Osteocyte (in vitro differentiated cells): ENCODE results near the gene MAS1. TPM values are rescaled to one million over a fixed set of nuclear protein-coding genes. Genes with fewer than 3 reads are reported as not detected.

Experiments used
- DNase-seq: peaks from one replicate; pipeline ENCODE4 v3.0.0; 2021; ENCODE audit warnings: mixed read lengths; ENCODE audit not compliant: unreplicated experiment; ENCODE audit errors: extremely low spot score
- H3K27ac Mint-ChIP-seq: one replicate; pipeline ENCODE4 v1.8.0; 2021; ENCODE audit warnings: mild to moderate bottlenecking, mixed read lengths; ENCODE audit not compliant: unreplicated experiment
- H3K27me3 Mint-ChIP-seq: one replicate; pipeline ENCODE4 v1.8.0; 2021; ENCODE audit warnings: mixed read lengths; ENCODE audit not compliant: unreplicated experiment
- H3K36me3 Mint-ChIP-seq: one replicate; pipeline ENCODE4 v1.8.0; 2021; ENCODE audit warnings: mixed read lengths; ENCODE audit not compliant: unreplicated experiment
- H3K4me1 Mint-ChIP-seq: one replicate; pipeline ENCODE4 v1.8.0; 2021; ENCODE audit warnings: mixed read lengths; ENCODE audit not compliant: unreplicated experiment
- H3K4me3 Mint-ChIP-seq: one replicate; pipeline ENCODE4 v1.8.0; 2021; ENCODE audit warnings: mild to moderate bottlenecking, moderate library complexity, mixed read lengths; ENCODE audit not compliant: unreplicated experiment
- H3K9me3 Mint-ChIP-seq: one replicate; pipeline ENCODE4 v1.8.0; 2021; ENCODE audit warnings: mixed read lengths; ENCODE audit not compliant: unreplicated experiment
- CTCF ChIP-seq: fragments of 200-600 bp; sonication (generic); IDR thresholded peaks from 2 replicates; pipeline ENCODE4 v1.5.0; 2021; ENCODE audit warnings: antibody characterized with exemption, mild to moderate bottlenecking, moderate library complexity
- total RNA-seq: library from RNA; stranded (reverse); gene quantifications from 2 replicates; pipeline ENCODE4 v1.2.1, GENCODE V29; 2021

MAS1 gene
- total RNA-seq, 1 donor from 2014 or later = not detected

GRCh38 chr6:159887761-159888160 is 3.0 kb upstream of the MAS1 start:
- DNase-seq = no peak
- Mint-ChIP-seq H3K27me3 (peaks cover 42% of the 10 kb centered on the region), H3K4me3 (no peak overlapping the region), H3K4me1 (no peaks in the 10 kb centered on the region), H3K36me3 (no peaks in the 10 kb centered on the region), H3K27ac (no peak overlapping the region), H3K9me3 (no peaks in the 10 kb centered on the region)
- no peak for TF ChIP-seq CTCF

DNA sequence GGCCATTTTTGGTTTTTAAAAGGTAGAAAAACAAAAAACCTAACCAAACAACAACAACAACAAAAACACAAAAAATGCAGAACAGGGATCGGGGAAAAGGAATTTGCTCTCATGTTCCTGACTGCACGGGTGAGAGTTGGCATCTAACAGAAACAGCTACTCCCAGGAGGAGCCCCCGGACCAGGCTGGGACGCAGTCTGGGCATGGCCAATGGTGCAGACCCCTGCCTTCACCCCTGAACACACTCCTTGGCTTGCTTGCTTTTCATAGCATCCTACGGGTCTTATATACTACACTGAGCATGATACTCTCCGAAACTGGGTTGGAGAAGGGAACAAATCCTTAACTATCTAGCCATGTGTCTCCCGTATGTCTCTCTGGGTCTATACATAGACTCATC is 587 bp upstream of the MAS1 start:
- no peaks in the 10 kb centered on the region for H3K4me1 Mint-ChIP-seq
- H3K4me3 Mint-ChIP-seq = no peak overlapping the region
- H3K27me3 Mint-ChIP-seq = peaks cover 40% of the 10 kb centered on the region
- DNase-seq = no peak
- no peaks in the 10 kb centered on the region for H3K9me3 Mint-ChIP-seq
- no peak for TF ChIP-seq CTCF
- no peaks in the 10 kb centered on the region for H3K36me3 Mint-ChIP-seq
- H3K27ac Mint-ChIP-seq = no peak overlapping the region

DNA sequence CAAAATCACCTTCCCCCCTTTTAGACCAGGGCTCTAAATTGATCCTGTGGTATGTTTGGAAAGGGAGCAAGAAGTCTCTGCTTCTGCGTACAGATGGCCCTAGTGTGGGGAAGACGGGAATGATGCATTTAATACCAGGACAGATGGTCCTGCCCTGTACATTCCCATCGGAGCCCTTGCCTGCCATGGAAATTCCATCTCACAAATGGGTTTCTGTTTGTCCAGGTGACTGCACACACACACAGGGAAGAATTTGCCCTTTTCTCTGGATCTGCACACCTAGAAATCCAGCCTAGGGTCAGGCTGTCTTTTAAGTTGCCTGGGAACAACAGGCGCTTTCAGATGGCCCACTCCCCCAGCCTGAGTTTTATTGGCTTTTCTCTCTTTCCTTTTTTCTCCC is 1.3 kb downstream of the MAS1 start:
- Mint-ChIP-seq H3K27ac (no peak overlapping the region), H3K9me3 (no peaks in the 10 kb centered on the region), H3K4me1 (no peaks in the 10 kb centered on the region), H3K27me3 (peaks cover 36% of the 10 kb centered on the region), H3K4me3 (no peak overlapping the region), H3K36me3 (no peaks in the 10 kb centered on the region)
- TF ChIP-seq CTCF = no peak
- DNase-seq = no peak

DNA sequence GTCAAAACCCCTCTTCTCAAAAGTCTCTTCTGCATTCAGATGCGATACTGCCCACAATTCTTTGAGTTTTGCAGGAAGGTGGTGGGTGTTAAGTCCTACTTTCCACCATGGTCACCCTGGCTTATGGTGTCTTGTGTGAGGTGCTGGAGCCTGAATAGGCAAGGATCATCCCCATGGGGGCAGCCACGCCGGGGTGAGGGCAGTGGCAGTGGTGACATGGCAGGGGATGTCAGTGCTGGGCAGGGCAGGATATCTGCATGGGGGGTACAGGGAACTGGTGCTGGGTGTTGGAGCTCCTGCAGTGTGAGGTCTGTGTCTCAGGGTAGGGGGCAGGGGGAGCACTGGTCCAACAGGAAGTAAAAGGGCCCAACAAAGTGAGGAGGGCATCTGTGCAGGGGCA is 2.3 kb downstream of the MAS1 start:
- no peak overlapping the region for H3K4me3 Mint-ChIP-seq
- H3K27ac Mint-ChIP-seq = no peak overlapping the region
- peaks cover 35% of the 10 kb centered on the region for H3K27me3 Mint-ChIP-seq
- no peak for TF ChIP-seq CTCF
- no peaks in the 10 kb centered on the region for H3K9me3 Mint-ChIP-seq
- H3K4me1 Mint-ChIP-seq = no peaks in the 10 kb centered on the region
- DNase-seq = no peak
- H3K36me3 Mint-ChIP-seq = no peaks in the 10 kb centered on the region

- TF ChIP-seq CTCF = no peak
- H3K27me3 Mint-ChIP-seq = peaks cover 16% of the 10 kb centered on the region
- DNase-seq = no peak
- no peak overlapping the region for H3K4me3 Mint-ChIP-seq
- no peak overlapping the region for H3K27ac Mint-ChIP-seq
- peaks cover 10% of the 10 kb centered on the region for H3K4me1 Mint-ChIP-seq
- no peaks in the 10 kb centered on the region for H3K9me3 Mint-ChIP-seq
- no peaks in the 10 kb centered on the region for H3K36me3 Mint-ChIP-seq
Measured at GRCh38 chr6:159894991-159895390, 4.2 kb downstream of the MAS1 start.
